ENCODE measurements around the gene PRM3.

Gene PRM3

GRCh38 chr16:11272921-11273720, at the start of gene PRM3:
Gene PRM3 (minus strand): TSS chr16:11273629. CDS start chr16:11273595, 34 bp downstream.
- no peak for DNase-seq (ENCODE audit: low read depth)

GRCh38 chr16:11322823-11323222, 49.4 kb upstream of the PRM3 start:
- DNase-seq (ENCODE audit: low read depth) = no peak

- DNase-seq (ENCODE audit: low read depth) = no peak
Observed at GRCh38 chr16:11321662-11322061, 48.2 kb upstream of the PRM3 start.

- DNase-seq (ENCODE audit: low read depth) = no peak
Observed at GRCh38 chr16:11320170-11320569, 46.7 kb upstream of the PRM3 start.

GRCh38 chr16:11319529-11320146, 46.2 kb upstream of the PRM3 start:
- DNase-seq (ENCODE audit: low read depth) = no peak

- no peak for DNase-seq (ENCODE audit: low read depth)
Observed at GRCh38 chr16:11318817-11319216, 45.4 kb upstream of the PRM3 start.

- no peak for DNase-seq (ENCODE audit: low read depth)
Observed at GRCh38 chr16:11316331-11317015, 43.0 kb upstream of the PRM3 start.

- no peak for DNase-seq (ENCODE audit: low read depth)
Observed at GRCh38 chr16:11315510-11315909, 42.1 kb upstream of the PRM3 start.

- no peak for DNase-seq (ENCODE audit: low read depth)
Observed at GRCh38 chr16:11314309-11314894, 41.0 kb upstream of the PRM3 start.

- DNase-seq (ENCODE audit: low read depth) = no peak
Observed at GRCh38 chr16:11313493-11314308, 40.3 kb upstream of the PRM3 start.

GRCh38 chr16:11312718-11313492, 39.5 kb upstream of the PRM3 start:
- DNase-seq (ENCODE audit: low read depth) = no peak

GRCh38 chr16:11310997-11311561, 37.6 kb upstream of the PRM3 start:
- no peak for DNase-seq (ENCODE audit: low read depth)

GRCh38 chr16:11310634-11310977, 37.2 kb upstream of the PRM3 start:
- DNase-seq (ENCODE audit: low read depth) = no peak

GRCh38 chr16:11309895-11310633, 36.6 kb upstream of the PRM3 start:
- no peak for DNase-seq (ENCODE audit: low read depth)

- DNase-seq (ENCODE audit: low read depth) = no peak
Observed at GRCh38 chr16:11308493-11309283, 35.3 kb upstream of the PRM3 start.

- no peak for DNase-seq (ENCODE audit: low read depth)
Observed at GRCh38 chr16:11307639-11308492, 34.4 kb upstream of the PRM3 start.

GRCh38 chr16:11306997-11307638, 33.7 kb upstream of the PRM3 start:
- no peak for DNase-seq (ENCODE audit: low read depth)

GRCh38 chr16:11306381-11306780, 33.0 kb upstream of the PRM3 start:
- no peak for DNase-seq (ENCODE audit: low read depth)

All from activated gamma-delta T cell treated with anti-CD3 and anti-CD28 coated beads, Interleukin-2, amount 50 U/mL, for 16 hours (primary cell).